ENCODE measurements around the gene RALGDS.

GRCh38 chr9:133103183-133103986 is 17.7 kb downstream of the RALGDS start:
- TF ChIP-seq POLR2A (IDR thresholded peaks at IDR 0.05): no peak
- TF ChIP-seq, protein P1, sequence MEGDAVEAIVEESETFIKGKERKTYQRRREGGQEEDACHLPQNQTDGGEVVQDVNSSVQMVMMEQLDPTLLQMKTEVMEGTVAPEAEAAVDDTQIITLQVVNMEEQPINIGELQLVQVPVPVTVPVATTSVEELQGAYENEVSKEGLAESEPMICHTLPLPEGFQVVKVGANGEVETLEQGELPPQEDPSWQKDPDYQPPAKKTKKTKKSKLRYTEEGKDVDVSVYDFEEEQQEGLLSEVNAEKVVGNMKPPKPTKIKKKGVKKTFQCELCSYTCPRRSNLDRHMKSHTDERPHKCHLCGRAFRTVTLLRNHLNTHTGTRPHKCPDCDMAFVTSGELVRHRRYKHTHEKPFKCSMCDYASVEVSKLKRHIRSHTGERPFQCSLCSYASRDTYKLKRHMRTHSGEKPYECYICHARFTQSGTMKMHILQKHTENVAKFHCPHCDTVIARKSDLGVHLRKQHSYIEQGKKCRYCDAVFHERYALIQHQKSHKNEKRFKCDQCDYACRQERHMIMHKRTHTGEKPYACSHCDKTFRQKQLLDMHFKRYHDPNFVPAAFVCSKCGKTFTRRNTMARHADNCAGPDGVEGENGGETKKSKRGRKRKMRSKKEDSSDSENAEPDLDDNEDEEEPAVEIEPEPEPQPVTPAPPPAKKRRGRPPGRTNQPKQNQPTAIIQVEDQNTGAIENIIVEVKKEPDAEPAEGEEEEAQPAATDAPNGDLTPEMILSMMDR (IDR thresholded peaks at IDR 0.05): peak; percentile 89 to 100 (median 96)

Measured in esophagus squamous epithelium (tissue), 4 donors.